SH-SY5Y (cell line): ENCODE results near the gene BCORL1.

Source experiments
- GATA2 ChIP-seq: IDR thresholded peaks from 2 replicates; pipeline ENCODE4 v1.6.1; 2011; ENCODE audit warnings: mild to moderate bottlenecking, low read depth, low read length
- GATA3 ChIP-seq: IDR thresholded peaks from 2 replicates; pipeline ENCODE4 v1.6.1; 2011; ENCODE audit warnings: low read depth, mild to moderate bottlenecking, low read length, moderate library complexity

DNA sequence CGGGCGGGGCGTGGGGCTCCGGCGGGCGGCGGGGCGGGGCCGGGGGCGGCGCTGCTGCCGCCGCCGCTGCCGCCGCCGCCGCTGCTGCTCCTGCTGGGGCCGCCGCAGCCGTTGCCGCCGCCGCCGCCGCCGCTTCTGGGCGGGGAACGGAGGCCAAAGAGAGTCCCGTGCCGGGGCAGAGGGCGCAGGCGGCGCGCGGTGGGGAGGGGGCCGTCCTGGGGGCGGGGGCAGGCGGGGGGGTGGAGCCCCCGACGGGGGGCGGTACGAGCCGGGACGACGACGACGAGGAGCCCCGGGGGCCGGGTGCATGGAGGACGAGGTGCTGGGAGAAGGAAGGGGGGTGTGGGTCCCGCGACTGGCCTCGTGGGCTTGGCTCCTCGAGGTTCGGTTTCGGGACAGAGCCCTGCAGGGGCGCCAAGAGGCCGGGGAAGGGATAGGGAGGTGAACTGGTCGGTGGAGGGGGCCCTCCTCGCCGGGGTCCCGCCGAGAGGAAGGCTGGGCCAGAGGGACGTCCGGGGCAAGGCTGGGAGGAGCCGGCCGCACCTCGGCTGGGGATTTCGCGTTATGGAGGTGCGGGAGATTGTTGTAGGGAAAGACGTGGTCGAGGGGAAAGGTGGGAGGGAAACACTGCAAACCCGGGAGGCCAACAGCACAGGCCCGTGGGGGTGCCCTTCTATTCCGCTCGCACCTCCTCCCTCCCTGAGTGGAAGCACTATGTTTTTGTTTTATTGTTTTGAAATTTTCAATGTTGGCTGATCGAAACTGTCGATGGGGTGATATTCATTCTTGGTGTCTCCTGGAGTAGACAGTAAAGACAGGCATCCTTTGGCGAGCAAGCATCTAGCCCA is 1.9 kb downstream of the BCORL1 start:
- no peak for TF ChIP-seq GATA2
- TF ChIP-seq GATA3: no peak
